NK-92 (cell line): Measurements from ENCODE around the gene CCNA1.

Experiments used
- DNase-seq: peaks from one replicate; lab custom pipeline; 2025; ENCODE audit not compliant: unreplicated experiment; lab: John Stamatoyannopoulos, UW

The CCNA1 gene

DNA sequence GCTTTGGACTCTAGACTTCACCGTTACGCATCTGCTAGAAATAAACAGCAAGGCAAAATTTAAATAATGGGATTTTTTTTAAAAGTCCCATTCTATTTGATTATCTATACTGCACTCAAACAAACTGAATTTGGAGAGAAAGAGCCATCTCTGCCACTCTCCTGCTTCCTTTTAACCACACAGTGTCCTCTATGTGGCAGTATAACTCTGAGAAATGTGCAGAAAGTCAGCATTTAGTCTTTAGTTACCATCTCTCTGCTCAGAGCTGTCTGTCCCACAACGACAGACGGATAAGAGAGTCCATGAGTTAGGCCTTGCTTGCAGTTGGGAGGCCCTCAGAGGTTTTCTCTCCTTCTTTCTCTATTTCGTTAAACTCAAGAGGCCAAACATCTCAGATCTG is 21.2 kb downstream of the CCNA1 start:
- no peak for DNase-seq

DNA sequence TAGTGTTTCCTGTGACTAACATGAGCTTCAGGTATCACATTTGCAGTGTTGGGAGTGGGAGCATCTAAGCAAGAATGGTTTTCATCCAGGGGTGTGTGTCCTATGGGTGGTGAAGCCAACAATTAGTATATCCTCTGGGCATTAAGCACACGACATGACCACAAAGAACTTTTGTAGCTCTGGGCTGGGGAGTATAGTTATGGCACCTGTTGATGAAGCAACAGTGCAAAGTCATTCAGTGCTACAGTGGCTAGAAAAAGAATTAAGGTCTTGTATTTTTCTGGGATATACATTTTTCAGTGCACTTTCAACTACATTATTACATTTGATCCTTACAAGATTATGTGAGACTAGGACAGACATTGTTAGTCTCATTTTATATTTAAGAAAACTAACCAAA is 21.8 kb downstream of the CCNA1 start:
- no peak for DNase-seq

DNA sequence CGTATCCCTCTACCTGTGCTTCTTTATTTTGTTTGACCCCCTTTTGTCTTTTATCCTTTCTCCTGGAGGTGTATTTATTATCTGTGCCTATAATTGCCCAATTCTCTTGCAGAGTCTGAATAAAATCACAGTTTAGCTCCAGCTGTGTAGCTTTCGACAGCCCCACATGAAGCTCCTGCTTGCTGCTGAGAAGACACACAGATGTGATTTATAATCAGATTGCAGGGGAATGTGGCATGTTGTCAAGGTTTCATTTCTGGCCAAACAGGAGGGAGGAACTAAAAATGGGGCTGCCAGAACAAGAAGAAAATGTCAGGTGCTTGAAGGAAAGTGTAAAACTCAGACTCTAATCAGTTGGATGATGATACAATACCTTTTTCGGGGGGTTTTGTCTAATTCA is 22.7 kb downstream of the CCNA1 start:
- no peak for DNase-seq

DNA sequence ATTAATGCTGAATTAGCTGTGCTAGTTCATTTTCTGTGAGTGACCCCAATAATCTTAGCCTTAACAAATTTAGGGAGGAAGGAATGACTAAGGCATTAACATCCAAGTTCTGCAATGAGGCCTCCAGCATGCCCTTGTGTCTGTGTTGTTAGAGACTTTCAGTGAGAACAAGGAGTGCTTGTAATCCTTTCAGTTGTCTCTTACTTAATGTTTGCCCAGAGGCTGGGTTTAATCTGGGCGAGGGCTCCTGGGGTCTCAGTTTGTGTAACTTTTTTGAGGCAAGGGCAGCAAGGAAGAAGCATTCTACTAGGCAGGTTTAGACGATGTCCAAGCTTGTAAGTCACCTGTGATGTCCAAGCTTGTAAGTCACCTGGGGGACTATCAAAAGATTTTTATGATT is 24.3 kb downstream of the CCNA1 start:
- DNase-seq, result no peak

DNA sequence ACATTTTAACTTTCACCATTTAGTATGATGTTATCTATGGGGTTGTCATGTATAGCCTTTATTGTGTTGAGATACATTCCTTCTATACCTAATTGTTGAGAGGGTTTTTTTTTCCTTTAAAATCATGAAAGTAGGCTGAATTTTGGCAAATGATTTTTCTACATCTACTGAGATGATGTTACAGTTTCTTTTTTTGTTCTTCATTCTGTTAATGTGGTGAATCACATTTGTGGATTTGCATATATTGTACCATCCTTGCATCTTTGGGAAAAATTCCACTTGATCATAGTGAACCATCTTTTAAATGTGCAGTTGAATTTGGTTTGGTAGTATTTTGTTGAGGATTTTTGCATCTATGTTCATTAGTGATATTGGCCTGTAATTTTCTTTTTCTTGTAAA is 29.2 kb downstream of the CCNA1 start:
- DNase-seq, result no peak

DNA sequence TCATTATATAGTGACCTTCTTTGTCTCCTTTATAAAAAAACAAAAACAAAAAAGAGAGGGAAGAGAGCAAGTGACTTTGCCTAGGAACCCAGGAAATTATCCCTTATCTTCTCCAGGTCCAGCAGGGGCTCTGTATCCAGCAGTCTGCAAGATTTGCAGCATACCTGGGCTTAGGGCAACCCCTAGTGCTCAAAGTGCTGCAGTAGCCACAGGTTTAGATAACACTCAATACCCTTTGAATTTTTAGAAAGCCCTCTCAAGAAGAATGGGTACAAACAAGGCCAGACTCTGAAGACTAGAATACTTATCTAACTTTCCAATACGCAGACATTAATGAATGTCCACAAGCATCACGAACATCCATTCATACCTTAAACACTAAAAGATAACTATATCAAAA is 43.2 kb downstream of the CCNA1 start:
- no peak for DNase-seq

DNA sequence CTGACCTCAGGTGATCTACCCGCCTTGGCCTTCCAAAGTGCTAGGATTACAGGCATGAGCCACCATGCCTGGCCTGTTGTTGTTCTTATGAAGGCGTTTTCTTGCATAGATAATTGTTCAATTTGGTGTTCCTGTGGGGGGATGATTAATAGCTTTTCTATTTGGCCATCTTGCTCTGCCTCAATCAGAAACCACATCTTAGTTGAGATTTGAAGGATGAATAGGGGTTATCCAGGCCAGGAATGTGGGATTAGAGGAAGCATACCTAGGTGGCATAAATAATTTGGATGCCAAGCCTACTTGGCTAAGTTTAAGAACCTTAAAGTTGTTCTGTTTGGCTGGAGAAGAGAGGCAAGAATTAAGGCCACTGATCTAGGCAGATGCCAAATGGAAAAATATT is 44.4 kb downstream of the CCNA1 start:
- no peak for DNase-seq

DNA sequence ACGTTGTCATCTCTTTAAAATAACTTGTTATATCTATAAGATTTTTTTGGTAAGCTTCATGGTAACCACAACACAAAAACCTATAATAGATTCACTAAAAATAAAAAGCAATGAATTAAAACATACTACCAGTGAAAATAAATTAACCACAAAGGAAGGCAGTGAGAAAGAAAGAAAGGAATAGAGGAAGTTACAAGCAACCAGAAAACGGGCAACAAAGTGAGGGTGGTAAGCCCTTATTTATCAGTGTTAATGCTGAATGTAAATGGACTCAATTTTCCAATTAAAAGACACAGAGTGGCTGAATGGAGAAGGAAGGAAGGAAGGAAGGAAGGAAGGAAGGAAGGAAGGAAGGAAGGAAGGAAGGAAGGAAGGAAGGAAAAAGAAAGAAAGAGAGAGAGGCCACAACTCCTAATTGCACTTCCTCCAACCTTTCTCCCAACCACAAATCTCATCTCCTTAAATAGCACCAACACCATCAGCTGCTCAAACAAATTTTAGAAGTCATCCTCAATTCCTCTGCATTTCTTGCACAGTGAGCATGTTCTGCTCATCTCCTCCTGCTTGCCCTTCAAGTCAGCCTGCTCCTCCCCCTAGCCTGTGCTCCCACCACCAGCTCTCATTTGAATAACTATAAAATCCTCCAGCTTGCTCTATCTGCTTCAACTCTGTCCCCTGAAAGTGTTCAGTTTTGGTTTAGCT is 48.6 kb downstream of the CCNA1 start:
- DNase-seq, result no peak

DNA sequence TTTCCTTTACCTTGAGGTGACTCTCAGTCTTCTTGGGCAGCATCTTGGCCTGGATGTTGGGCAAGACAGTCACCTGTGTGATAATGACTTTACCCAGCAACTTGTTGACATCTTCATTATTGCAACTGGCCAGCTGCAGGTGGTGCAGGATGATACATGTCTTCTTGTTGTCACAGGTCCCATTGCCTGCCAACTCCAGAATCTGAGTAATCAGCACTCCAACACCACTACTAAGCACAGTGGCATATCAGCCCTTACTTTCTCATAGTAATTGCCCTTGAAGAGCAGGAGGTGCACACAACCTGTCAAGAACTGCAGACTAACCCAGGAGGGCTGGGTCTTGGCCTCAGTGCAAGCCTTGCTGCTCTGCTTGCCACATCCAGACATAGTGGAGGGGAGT is 57.8 kb downstream of the CCNA1 start:
- DNase-seq, result no peak
